ENCODE data around the gene NES.

Gene NES

DNA sequence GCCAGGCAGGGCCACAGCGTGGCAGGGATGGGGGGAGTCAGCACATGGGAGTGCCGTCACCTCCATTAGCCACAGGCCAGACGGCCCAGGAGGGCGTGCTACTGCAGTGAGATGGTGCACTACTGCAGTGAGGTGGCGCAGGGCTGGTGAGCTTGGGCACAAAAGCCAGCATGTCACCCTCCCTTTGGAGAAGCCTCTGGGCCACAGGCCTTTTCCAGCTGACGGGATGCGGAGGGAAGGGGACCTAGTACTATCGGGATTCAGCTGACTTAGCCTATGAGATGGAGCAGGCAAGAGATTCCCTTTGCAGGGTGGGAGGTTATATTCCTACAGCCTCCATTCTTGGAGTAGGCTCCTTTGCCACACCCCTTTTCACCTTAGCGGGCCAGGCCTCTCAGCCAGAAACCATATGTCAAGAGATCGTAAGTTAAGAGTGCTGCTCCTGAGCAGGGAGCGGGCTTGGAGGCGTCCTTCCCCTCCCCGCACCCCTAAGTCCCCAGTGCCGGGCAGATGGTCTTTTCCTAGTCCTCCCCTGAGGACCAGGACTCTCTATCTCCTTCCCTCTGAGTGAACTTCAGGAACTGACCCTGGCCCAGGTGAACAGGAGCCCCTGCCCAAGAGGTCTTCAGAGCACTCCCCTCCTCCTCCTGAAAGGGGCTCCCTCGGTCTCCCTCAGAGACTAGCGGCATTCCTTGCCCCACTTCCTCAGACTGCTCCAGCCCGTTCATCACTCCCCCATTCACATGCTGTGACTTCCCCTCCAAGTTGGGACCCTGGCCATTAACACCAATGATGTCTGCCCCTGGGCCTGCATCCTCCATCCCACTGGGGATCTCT is 8.2 kb downstream of the NES start:
- H3K9ac ChIP-seq (ENCODE audit: low read length): no peak overlapping the region
- no peaks in the 10 kb centered on the region for H3K36me3 ChIP-seq (ENCODE audit: insufficient read depth, low read length)
- H3K27me3 ChIP-seq (ENCODE audit: insufficient read depth, low read length): peaks cover 9% of the 10 kb centered on the region; the same call in 1 of the 2 replicates
- no peaks in the 10 kb centered on the region for H3F3A ChIP-seq (ENCODE audit: insufficient read depth, low read length)
- no peaks in the 10 kb centered on the region for H3K79me2 ChIP-seq (ENCODE audit: insufficient read depth, low read length)
- H3K4me2 ChIP-seq (ENCODE audit: low read length): no peak overlapping the region
- no peak overlapping the region for H3K27ac ChIP-seq (ENCODE audit: low read depth, low read length, poor library complexity, severe bottlenecking)
- no peak for TF ChIP-seq EZH2 (IDR thresholded peaks at IDR 0.05; ENCODE audit: borderline replicate concordance, low read length)
- H3K9me3 ChIP-seq (ENCODE audit: low read length): no peaks in the 10 kb centered on the region
- H4K20me1 ChIP-seq (ENCODE audit: insufficient read depth, low read length): no peaks in the 10 kb centered on the region
- no peaks in the 10 kb centered on the region for H3K9me2 ChIP-seq (ENCODE audit: low read depth, low read length)
- no peaks in the 10 kb centered on the region for H3K4me1 ChIP-seq (ENCODE audit: insufficient read depth, low read length, severe bottlenecking)
- no peak overlapping the region for H2AFZ ChIP-seq (ENCODE audit: low read length)
- no peak overlapping the region for H3K4me3 ChIP-seq (ENCODE audit: low read depth, low read length, poor library complexity, severe bottlenecking)

DNA sequence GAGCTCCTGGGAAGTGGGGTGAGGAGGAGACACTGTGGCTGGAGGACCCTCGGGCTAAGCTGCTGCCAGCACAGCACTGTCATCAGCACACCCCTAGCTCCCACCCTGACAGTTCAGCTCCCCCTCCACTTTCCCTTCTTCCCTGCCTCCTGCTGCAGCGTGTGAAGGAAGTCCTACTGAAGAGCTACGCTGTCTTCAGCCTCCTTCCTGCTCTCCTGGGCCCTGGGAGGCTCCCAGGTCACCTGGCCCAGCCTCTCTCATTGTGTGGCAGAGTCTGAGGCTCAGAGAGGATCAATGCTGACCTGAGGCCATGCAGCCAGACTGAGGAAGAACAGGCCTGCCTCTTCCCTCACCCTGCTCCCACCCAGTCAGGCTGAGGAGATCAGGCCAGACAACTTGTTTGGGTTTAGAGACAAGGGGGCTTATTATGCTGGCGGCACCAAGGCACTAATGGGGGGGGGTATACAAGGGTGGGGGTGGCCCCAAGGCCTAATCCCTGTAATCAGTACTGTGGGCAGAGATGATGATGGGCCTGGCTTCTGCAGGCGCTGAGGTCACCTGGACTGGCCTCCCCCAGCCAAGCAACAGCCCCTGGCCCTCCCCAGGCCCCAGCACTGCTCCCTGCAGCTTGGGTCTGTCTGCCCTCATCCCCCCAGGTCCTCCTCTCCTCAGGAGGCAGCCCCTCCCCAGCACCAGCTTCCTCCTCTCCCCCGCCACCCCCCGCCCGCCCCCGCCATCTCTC is 9.1 kb downstream of the NES start:
- Histone ChIP-seq H4K20me1 (ENCODE audit: insufficient read depth, low read length) (no peaks in the 10 kb centered on the region), H3K36me3 (ENCODE audit: insufficient read depth, low read length) (no peaks in the 10 kb centered on the region), H3K4me3 (ENCODE audit: low read depth, low read length, poor library complexity, severe bottlenecking) (no peak overlapping the region), H3K4me2 (ENCODE audit: low read length) (no peak overlapping the region), H3K4me1 (ENCODE audit: insufficient read depth, low read length, severe bottlenecking) (no peaks in the 10 kb centered on the region), H2AFZ (ENCODE audit: low read length) (no peak overlapping the region), H3K79me2 (ENCODE audit: insufficient read depth, low read length) (no peaks in the 10 kb centered on the region), H3F3A (ENCODE audit: insufficient read depth, low read length) (no peaks in the 10 kb centered on the region), H3K9me3 (ENCODE audit: low read length) (no peaks in the 10 kb centered on the region), H3K9me2 (ENCODE audit: low read depth, low read length) (no peaks in the 10 kb centered on the region), H3K9ac (ENCODE audit: low read length) (no peak overlapping the region), H3K27ac (ENCODE audit: low read depth, low read length, poor library complexity, severe bottlenecking) (no peak overlapping the region), H3K27me3 (ENCODE audit: insufficient read depth, low read length) (peaks cover 9% of the 10 kb centered on the region; the same call in 1 of the 2 replicates)
- TF ChIP-seq, protein P1, sequence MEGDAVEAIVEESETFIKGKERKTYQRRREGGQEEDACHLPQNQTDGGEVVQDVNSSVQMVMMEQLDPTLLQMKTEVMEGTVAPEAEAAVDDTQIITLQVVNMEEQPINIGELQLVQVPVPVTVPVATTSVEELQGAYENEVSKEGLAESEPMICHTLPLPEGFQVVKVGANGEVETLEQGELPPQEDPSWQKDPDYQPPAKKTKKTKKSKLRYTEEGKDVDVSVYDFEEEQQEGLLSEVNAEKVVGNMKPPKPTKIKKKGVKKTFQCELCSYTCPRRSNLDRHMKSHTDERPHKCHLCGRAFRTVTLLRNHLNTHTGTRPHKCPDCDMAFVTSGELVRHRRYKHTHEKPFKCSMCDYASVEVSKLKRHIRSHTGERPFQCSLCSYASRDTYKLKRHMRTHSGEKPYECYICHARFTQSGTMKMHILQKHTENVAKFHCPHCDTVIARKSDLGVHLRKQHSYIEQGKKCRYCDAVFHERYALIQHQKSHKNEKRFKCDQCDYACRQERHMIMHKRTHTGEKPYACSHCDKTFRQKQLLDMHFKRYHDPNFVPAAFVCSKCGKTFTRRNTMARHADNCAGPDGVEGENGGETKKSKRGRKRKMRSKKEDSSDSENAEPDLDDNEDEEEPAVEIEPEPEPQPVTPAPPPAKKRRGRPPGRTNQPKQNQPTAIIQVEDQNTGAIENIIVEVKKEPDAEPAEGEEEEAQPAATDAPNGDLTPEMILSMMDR (IDR thresholded peaks at IDR 0.05; ENCODE audit: low read length): no peak
- no peak for TF ChIP-seq EZH2 (IDR thresholded peaks at IDR 0.05; ENCODE audit: borderline replicate concordance, low read length)

DNA sequence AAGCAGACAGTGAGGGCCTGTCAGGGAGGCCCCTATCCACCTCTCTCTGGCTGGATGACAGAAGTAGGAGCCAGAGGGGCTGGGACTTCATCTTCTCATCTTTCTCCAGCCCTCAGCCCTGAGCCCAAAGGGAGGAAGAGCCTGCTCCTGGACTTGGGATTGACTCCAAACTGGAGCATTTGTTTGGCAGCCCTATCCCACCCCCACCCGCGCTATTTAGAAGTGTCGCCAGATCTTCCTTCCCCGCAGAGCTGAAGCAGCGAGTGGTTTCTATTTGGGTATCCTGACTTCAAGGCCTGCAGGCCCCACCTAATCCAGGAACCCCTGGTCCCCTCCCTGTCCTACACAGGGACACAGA is 9.6 kb downstream of the NES start:
- H3K79me2 ChIP-seq (ENCODE audit: insufficient read depth, low read length): no peaks in the 10 kb centered on the region
- H3K4me2 ChIP-seq (ENCODE audit: low read length): no peak overlapping the region
- TF ChIP-seq, protein P1 (IDR thresholded peaks at IDR 0.05; ENCODE audit: low read length): no peak
- no peak for TF ChIP-seq EZH2 (IDR thresholded peaks at IDR 0.05; ENCODE audit: borderline replicate concordance, low read length)
- H3K4me3 ChIP-seq (ENCODE audit: low read depth, low read length, poor library complexity, severe bottlenecking): no peak overlapping the region
- H3K36me3 ChIP-seq (ENCODE audit: insufficient read depth, low read length): no peaks in the 10 kb centered on the region
- H3F3A ChIP-seq (ENCODE audit: insufficient read depth, low read length): no peaks in the 10 kb centered on the region
- H3K9ac ChIP-seq (ENCODE audit: low read length): no peak overlapping the region
- H3K4me1 ChIP-seq (ENCODE audit: insufficient read depth, low read length, severe bottlenecking): no peaks in the 10 kb centered on the region
- peaks cover 9% of the 10 kb centered on the region; the same call in 1 of the 2 replicates for H3K27me3 ChIP-seq (ENCODE audit: insufficient read depth, low read length)
- no peaks in the 10 kb centered on the region for H3K9me3 ChIP-seq (ENCODE audit: low read length)
- H2AFZ ChIP-seq (ENCODE audit: low read length): no peak overlapping the region
- no peak overlapping the region for H3K27ac ChIP-seq (ENCODE audit: low read depth, low read length, poor library complexity, severe bottlenecking)
- no peaks in the 10 kb centered on the region for H3K9me2 ChIP-seq (ENCODE audit: low read depth, low read length)
- no peaks in the 10 kb centered on the region for H4K20me1 ChIP-seq (ENCODE audit: insufficient read depth, low read length)
